AG10803 (cell line): ENCODE data around the gene ADAM10.
A peak's percentile ranks its signal among the peaks of the same experiment; 100 is the strongest.
"Not testable (repeated sequence)": the region's sequence is repeated elsewhere in the genome, so short reads cannot be mapped to it uniquely, and the experiment has no call there.

Experiments used
- DNase-seq: peaks from one replicate; pipeline ENCODE4 v3.0.0; 2010; ENCODE audit warnings: low read depth
- H3K4me3 ChIP-seq: 2 replicates; pipeline ENCODE4 v1.5.1; 2011; ENCODE audit warnings: mild to moderate bottlenecking, low read length, control low read depth
- CTCF ChIP-seq: conservative IDR thresholded peaks from 2 replicates; pipeline ENCODE4 v1.5.1; 2011; ENCODE audit warnings: mild to moderate bottlenecking, low read length, control low read depth, inconsistent platforms

ADAM10 gene

GRCh38 chr15:58779554-58779953 lies 30.0 kb upstream of the ADAM10 start:
- H3K4me3 ChIP-seq: no peak overlapping the region
- no peak for DNase-seq
- TF ChIP-seq CTCF: no peak

GRCh38 chr15:58777107-58777506 lies 27.6 kb upstream of the ADAM10 start:
- DNase-seq: no peak
- no peak overlapping the region for H3K4me3 ChIP-seq

GRCh38 chr15:58775402-58775801 lies 25.9 kb upstream of the ADAM10 start:
- TF ChIP-seq CTCF: no peak
- no peak overlapping the region for H3K4me3 ChIP-seq
- no peak for DNase-seq

More at GRCh38 chr15:58777107-58777506, 27.6 kb upstream of the ADAM10 start:
- TF ChIP-seq CTCF: no peak

- peak overlapping the region; percentile 96 for H3K4me3 ChIP-seq
- DNase-seq: no peak
- no peak for TF ChIP-seq CTCF
Measured at GRCh38 chr15:58773024-58773423, 23.5 kb upstream of the ADAM10 start.

- peak; percentile 4; the same call in 1 of the 2 replicates for TF ChIP-seq CTCF
- no peak for DNase-seq
- peak overlapping the region; percentile 96 for H3K4me3 ChIP-seq
Measured at GRCh38 chr15:58771621-58772250, 22.2 kb upstream of the ADAM10 start.

- H3K4me3 ChIP-seq: peak within 1 kb of the TSS; percentile 96
- peak; percentile 99 for DNase-seq
- TF ChIP-seq CTCF: 0 out of 2 replicates have a peak, but pooled peaks have one; percentile 8
Measured at GRCh38 chr15:58770857-58771620, 21.5 kb upstream of the ADAM10 start, which contains the start of gene MINDY2. Gene MINDY2 (plus strand): TSS chr15:58771302. CDS start chr15:58771396, 94 bp downstream.

GRCh38 chr15:58770519-58770856 lies 21.0 kb upstream of the ADAM10 start:
- TF ChIP-seq CTCF: peak; percentile 43
- peak; percentile 89 for DNase-seq
- peak overlapping the region; percentile 73 for H3K4me3 ChIP-seq

- DNase-seq: not testable (repeated sequence)
Measured at GRCh38 chr15:58768601-58769004, 19.1 kb upstream of the ADAM10 start.

More at GRCh38 chr15:58768601-58769004, 19.1 kb upstream of the ADAM10 start:
- H3K4me3 ChIP-seq: not testable (repeated sequence)
